H1 (cell line): Measurements from ENCODE around the gene CACNG5. TPM values are rescaled to one million over a fixed set of nuclear protein-coding genes. Genes with fewer than 3 reads are reported as not detected.

Experiments
- CTCF ChIA-PET: fragments of 300-600 bp; sonication (Branson Sonifier 250); formaldehyde crosslinking; loops from one replicate; lab custom pipeline; 2021; ENCODE audit not compliant: partially characterized antibody; lab: Charles Lee
- POLR2A ChIA-PET: fragments of 300-600 bp; sonication (Branson Sonifier 250); formaldehyde crosslinking; loops from one replicate; lab custom pipeline; 2021; ENCODE audit warnings: inconsistent platforms; ENCODE audit not compliant: partially characterized antibody; lab: Charles Lee
- DNase-seq, 2 experiments: peaks; one replicate each; pipeline versions ENCODE4 v3.0.0 to v3.0.0-alpha.2; 2010 to 2022; ENCODE audit warnings: low spot score in 2 of 2, low read depth in 1 of 2, mixed read lengths in 1 of 2
- FAIRE-seq: peaks from 2 replicates; lab custom pipeline; 2011; peaks lifted over from hg19 to GRCh38; lab: Jason Lieb, UNC
- H2AFZ ChIP-seq: 2 replicates; pipeline ENCODE4 v1.8.1; 2012; ENCODE audit warnings: low read length, inconsistent platforms
- H2AK5ac ChIP-seq: 2 replicates; pipeline ENCODE4 v1.6.1; 2013; ENCODE audit warnings: low read depth, low read length
- H2BK120ac ChIP-seq: replicated peaks from 2 replicates; pipeline ENCODE3; 2013; ENCODE audit warnings: low read depth, low read length, inconsistent platforms
- H2BK12ac ChIP-seq: 2 replicates; pipeline ENCODE4 v1.6.1; 2013; ENCODE audit warnings: low read depth, low read length
- H2BK15ac ChIP-seq: 2 replicates; pipeline ENCODE4 v1.6.1; 2013; ENCODE audit warnings: low read length
- H2BK20ac ChIP-seq: 2 replicates; pipeline ENCODE4 v1.6.1; 2013; ENCODE audit warnings: low read length
- H2BK5ac ChIP-seq: 2 replicates; pipeline ENCODE4 v1.6.1; 2013; ENCODE audit warnings: low read depth, low read length
- H3K14ac ChIP-seq: 2 replicates; pipeline ENCODE4 v1.6.1; 2013; ENCODE audit warnings: inconsistent platforms; ENCODE audit not compliant: insufficient read length
- H3K18ac ChIP-seq: 2 replicates; pipeline ENCODE4 v1.6.1; 2013; ENCODE audit warnings: low read length; ENCODE audit errors: extremely low read depth
- H3K23ac ChIP-seq: 2 replicates; pipeline ENCODE4 v1.6.1; 2013; ENCODE audit warnings: inconsistent platforms; ENCODE audit not compliant: insufficient read length
- H3K23me2 ChIP-seq: 2 replicates; pipeline ENCODE4 v1.6.1; 2013; ENCODE audit warnings: low read depth, low read length
- H3K27ac ChIP-seq: 2 replicates; pipeline ENCODE4 v1.6.1; 2011; ENCODE audit warnings: low read depth, low read length, inconsistent platforms
- H3K27me3 ChIP-seq, 4 experiments: replicated peaks in 1 of 4; 1 replicate in 1 of 4; 2 replicates in 3 of 4; pipeline versions ENCODE4 v1.6.1 to v1.8.1; 2011 to 2013; ENCODE audit warnings: low read length in 3 of 4, mild to moderate bottlenecking in 3 of 4, inconsistent platforms in 2 of 4, mixed read lengths in 2 of 4, moderate library complexity in 1 of 4; ENCODE audit not compliant: control insufficient read depth in 3 of 4, insufficient read depth in 3 of 4; ENCODE audit errors: extremely low read depth in 1 of 4
- H3K36me3 ChIP-seq, 4 experiments: 2 replicates each; pipeline versions ENCODE4 v1.6.1 to v1.8.1; 2011 to 2013; ENCODE audit warnings: mild to moderate bottlenecking in 4 of 4, low read length in 3 of 4, moderate library complexity in 2 of 4, control low read depth in 1 of 4, inconsistent platforms in 1 of 4; ENCODE audit not compliant: insufficient read depth in 4 of 4, control insufficient read depth in 2 of 4
- H3K4ac ChIP-seq: replicated peaks from 2 replicates; pipeline ENCODE3; 2013; ENCODE audit warnings: low read length, low read depth, mixed read lengths, inconsistent platforms; ENCODE audit not compliant: insufficient read length
- H3K4me1 ChIP-seq, 4 experiments: replicated peaks in 1 of 4; 1 replicate in 1 of 4; 2 replicates in 3 of 4; pipeline versions ENCODE4 v1.6.1 to v1.8.1; 2011 to 2013; ENCODE audit warnings: low read length in 3 of 4, inconsistent platforms in 2 of 4, mixed read lengths in 1 of 4; ENCODE audit not compliant: insufficient read depth in 4 of 4, control insufficient read depth in 3 of 4
- H3K4me2 ChIP-seq, 2 experiments: 2 replicates each; pipeline versions ENCODE4 v1.6.1 to v1.8.1; 2011 to 2013; ENCODE audit warnings: low read depth in 2 of 2, low read length in 2 of 2, control low read depth in 1 of 2, inconsistent platforms in 1 of 2, mild to moderate bottlenecking in 1 of 2; ENCODE audit not compliant: insufficient read depth in 1 of 2
- H3K4me3 ChIP-seq, 4 experiments: fragments of 200-600, 300-600 bp in 1 of 4; sonication (generic), shearing (Covaris generic), sonication (Bioruptor Twin) in 1 of 4; 2 replicates each; pipeline versions ENCODE4 v1.5.1 to v1.8.1; 2011 to 2016; ENCODE audit warnings: low read length in 4 of 4, low read depth in 3 of 4, control low read depth in 2 of 4, inconsistent platforms in 2 of 4, mild to moderate bottlenecking in 2 of 4, mixed read lengths in 1 of 4, moderate library complexity in 1 of 4; ENCODE audit not compliant: insufficient read depth in 2 of 4; ENCODE audit errors: extremely low read depth in 1 of 4
- H3K56ac ChIP-seq: replicated peaks from 2 replicates; pipeline ENCODE3; 2013; ENCODE audit warnings: low read depth, mild to moderate bottlenecking, mixed read lengths, low read length, inconsistent platforms; ENCODE audit not compliant: insufficient read length
- H3K79me1 ChIP-seq: 2 replicates; pipeline ENCODE4 v1.6.1; 2013; ENCODE audit warnings: low read depth, low read length, control low read depth
- H3K79me2 ChIP-seq, 2 experiments: 2 replicates each; pipeline versions ENCODE4 v1.6.1 to v1.8.1; 2012 to 2013; ENCODE audit warnings: low read length in 2 of 2, mild to moderate bottlenecking in 2 of 2, inconsistent platforms in 1 of 2; ENCODE audit not compliant: insufficient read depth in 2 of 2, control insufficient read depth in 1 of 2
- H3K9ac ChIP-seq, 4 experiments: replicated peaks in 1 of 4; 1 replicate in 1 of 4; 2 replicates in 3 of 4; pipeline versions ENCODE4 v1.6.1 to v1.8.1; 2011 to 2013; ENCODE audit warnings: low read depth in 3 of 4, low read length in 3 of 4, control low read depth in 2 of 4, mild to moderate bottlenecking in 2 of 4, moderate library complexity in 2 of 4, inconsistent platforms in 1 of 4; ENCODE audit errors: extremely low read depth in 1 of 4
- H3K9me3 ChIP-seq, 2 experiments: 2 replicates each; pipeline versions ENCODE4 v1.6.1 to v1.8.1; 2012 to 2013; ENCODE audit warnings: mild to moderate bottlenecking in 2 of 2, moderate library complexity in 2 of 2, control low read depth in 1 of 2, inconsistent platforms in 1 of 2, low read depth in 1 of 2, low read length in 1 of 2, mixed read lengths in 1 of 2; ENCODE audit not compliant: insufficient read depth in 2 of 2
- H4K20me1 ChIP-seq, 2 experiments: replicated peaks in 1 of 2; 2 replicates each; pipeline versions ENCODE3 to v1.8.1; 2011 to 2013; ENCODE audit warnings: inconsistent platforms in 2 of 2, low read length in 2 of 2, mild to moderate bottlenecking in 1 of 2; ENCODE audit not compliant: insufficient read depth in 2 of 2, control insufficient read depth in 1 of 2
- H4K5ac ChIP-seq: 2 replicates; pipeline ENCODE4 v1.6.1; 2013; ENCODE audit warnings: low read length, low read depth, mixed read lengths, inconsistent platforms; ENCODE audit not compliant: insufficient read length
- H4K8ac ChIP-seq: 2 replicates; pipeline ENCODE4 v1.8.0; 2013; ENCODE audit warnings: mild to moderate bottlenecking, moderate library complexity, low read length, inconsistent platforms; ENCODE audit not compliant: insufficient read depth; ENCODE audit errors: extremely low read depth
- H4K91ac ChIP-seq: replicated peaks from 2 replicates; pipeline ENCODE3; 2013; ENCODE audit warnings: low read length, mixed read lengths, inconsistent platforms; ENCODE audit not compliant: insufficient read length
- EGR1 ChIP-seq: IDR thresholded peaks from 2 replicates; pipeline ENCODE4 v1.6.1; 2011; ENCODE audit warnings: low read depth, low read length, borderline replicate concordance
- WGBS, 2 experiments: shearing (Covaris generic) in 1 of 2; methylation state at CpG; one replicate each; pipeline versions ENCODE4 v1.1.6 to v1.1.7; 2013 to 2015; ENCODE audit warnings: low lambda C conversion rate in 2 of 2, mixed read lengths in 2 of 2, inconsistent platforms in 1 of 2, low coverage in 1 of 2, missing lambda C conversion rate in 1 of 2; ENCODE audit not compliant: insufficient replicate concordance in 2 of 2, insufficient coverage in 1 of 2, insufficient read length in 1 of 2; ENCODE audit errors: extremely low coverage in 1 of 2, missing lambda C conversion rate in 1 of 2; 5-methylcytosine and 5-hydroxymethylcytosine counted together
- polyA plus RNA-seq, 7 experiments: library from polyadenylated mRNA; depleted of rRNA in 3 of 7; stranded (reverse) in 5 of 7; unstranded in 2 of 7; fragments of >200 nt in 5 of 7; fragments of 200-250 nt in 2 of 7; gene quantifications; 1 replicate in 5 of 7; 2 replicates in 1 of 7; 4 replicates in 1 of 7; pipeline versions ENCODE4 v1.2.1 to v1.2.3, GENCODE V29; 2011 to 2013; ENCODE audit warnings: missing spikeins in 2 of 7, mixed read lengths in 2 of 7
- total RNA-seq: library from RNA; stranded (reverse); fragmentation: NEBNext Ultra II Directional; extraction: Animal tissue kit (Norgen Biotek cat#: 25700); gene quantifications from 2 replicates; pipeline ENCODE4 v1.2.1, GENCODE V29; 2021

The CACNG5 gene
- total and polyA plus RNA-seq, 2 of the 8 experiments (the other 6 are each of a cell fraction or from before 2014, with no cell fraction given) = 2.2 to 3.1 TPM

- no peak overlapping the region for H2AK5ac ChIP-seq
- no peaks in the 10 kb centered on the region for H3K36me3 ChIP-seq
- no peaks in the 10 kb centered on the region for H3K9me3 ChIP-seq
- H3K27ac ChIP-seq = no peak overlapping the region
- no peak overlapping the region for H2BK120ac ChIP-seq
- H2BK12ac ChIP-seq = no peak overlapping the region
- no peak overlapping the region for H3K23ac ChIP-seq
- ChIA-PET POLR2A (no interaction called here), CTCF (interaction anchor here (1.6 to 5.1 kb wide), 2 partner anchors 44 to 177 kb away, joined by 4 to 59 read pairs; no protein-coding TSS in a partner anchor)
- no peak overlapping the region for H3K4me2 ChIP-seq
- H4K20me1 ChIP-seq = no peaks in the 10 kb centered on the region
- no peak overlapping the region for H3K9ac ChIP-seq
- H3K56ac ChIP-seq = no peak overlapping the region
- no peak overlapping the region for H4K8ac ChIP-seq
- no peak overlapping the region for H2BK15ac ChIP-seq
- no peak overlapping the region for H2BK5ac ChIP-seq
- no peaks in the 10 kb centered on the region for H3K23me2 ChIP-seq
- H3K27me3 ChIP-seq = peaks cover 0 to 6% (median 2%) of the 10 kb centered on the region in 4 experiments; a peak in 1 of 7 replicates
- WGBS, 2 experiments = 92% methylated on average over 10 of the region's 10 CpGs; no CpG with 5 or more reads in 1 of the 2 experiments
- DNase-seq = no peak
- H3K14ac ChIP-seq = no peak overlapping the region
- no peak overlapping the region for H3K4me3 ChIP-seq
- H4K5ac ChIP-seq = no peak overlapping the region
- no peaks in the 10 kb centered on the region for H3K79me2 ChIP-seq
- H4K91ac ChIP-seq = no peak overlapping the region
- H2BK20ac ChIP-seq = no peak overlapping the region
- no peak overlapping the region for H3K18ac ChIP-seq
- H2AFZ ChIP-seq = no peak overlapping the region
- no peak for FAIRE-seq
- no peak overlapping the region for H3K4ac ChIP-seq
- no peaks in the 10 kb centered on the region for H3K4me1 ChIP-seq
- no peaks in the 10 kb centered on the region for H3K79me1 ChIP-seq
- TF ChIP-seq EGR1 = no peak
These were observed 68.9 kb downstream of the CACNG5 start for GRCh38 chr17:66903781-66904180.
